GM21737 (cell line): ENCODE measurements around the gene SAMSN1.
A peak's percentile ranks its signal among the peaks of the same experiment; 100 is the strongest.
"Not testable (repeated sequence)": the region's sequence is repeated elsewhere in the genome, so short reads cannot be mapped to it uniquely, and the experiment has no call there.

Source experiments
- ATAC-seq: cut with Tn5 transposase; IDR thresholded peaks from one replicate; pipeline ENCODE4 v1.9.1; 2021; ENCODE audit warnings: mild to moderate bottlenecking, moderate library complexity; ENCODE audit not compliant: unreplicated experiment

SAMSN1 gene

DNA sequence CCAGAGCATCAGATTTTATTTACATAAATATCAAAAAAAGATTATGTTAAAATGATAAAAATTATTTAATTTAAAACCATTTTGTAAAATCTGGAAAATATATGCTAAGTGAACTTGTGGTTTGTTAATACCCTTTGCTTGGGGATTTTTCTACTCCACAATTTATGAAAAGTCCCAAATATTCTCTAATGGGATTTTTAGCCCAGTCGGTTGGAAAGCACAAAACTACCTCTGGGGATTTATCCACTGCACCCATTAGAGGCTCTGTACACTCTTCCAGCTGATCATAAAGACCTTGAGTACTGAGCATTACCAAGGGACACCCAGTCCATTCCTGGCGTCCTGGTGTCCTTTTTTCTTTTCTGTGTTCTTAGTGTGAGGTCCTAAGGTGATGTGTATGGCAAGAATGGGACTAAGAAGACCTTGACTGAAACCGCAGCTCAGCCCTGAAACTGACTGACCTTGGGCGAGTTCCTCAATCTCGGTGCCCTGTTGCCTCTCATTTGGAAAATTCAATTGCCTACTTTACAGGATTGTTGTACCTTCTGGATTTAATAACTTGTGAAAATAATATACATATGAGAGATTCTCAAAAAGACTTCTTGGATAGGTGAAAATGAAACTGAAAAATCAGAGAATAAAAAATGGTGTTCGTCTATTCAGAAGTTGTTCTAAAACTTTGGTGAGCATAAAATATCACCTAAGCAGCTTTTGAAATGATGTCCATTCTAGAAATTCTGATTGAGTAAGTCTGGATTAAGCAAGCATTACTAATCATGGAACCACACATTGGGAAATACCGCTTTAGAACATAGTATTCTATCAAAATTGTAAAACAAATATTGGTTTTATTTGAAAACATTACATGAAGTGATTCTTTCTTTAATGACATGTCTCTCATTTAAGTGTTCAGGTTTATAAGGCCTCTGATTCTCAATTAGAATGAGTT lies 21.5 kb upstream of the SAMSN1 start:
- no peak for ATAC-seq

DNA sequence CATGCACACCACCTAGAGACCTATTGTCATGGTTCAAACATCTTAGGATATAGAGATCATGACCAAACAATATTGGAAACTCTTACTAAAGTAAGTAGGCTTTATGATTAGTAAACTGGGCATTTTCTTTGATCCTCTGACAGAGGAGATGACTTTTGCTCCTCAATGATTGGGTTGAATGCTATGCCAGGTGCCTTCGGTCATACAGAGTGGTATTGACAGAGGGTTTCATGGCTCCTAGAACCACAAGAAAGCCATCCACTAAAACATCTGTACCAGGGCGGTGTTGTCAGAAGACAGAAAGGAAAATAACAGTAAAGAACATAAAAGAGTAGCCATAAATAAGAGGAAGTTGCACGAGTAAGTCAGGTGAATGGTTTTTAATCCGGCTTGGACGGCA lies 20.8 kb upstream of the SAMSN1 start:
- no peak for ATAC-seq

DNA sequence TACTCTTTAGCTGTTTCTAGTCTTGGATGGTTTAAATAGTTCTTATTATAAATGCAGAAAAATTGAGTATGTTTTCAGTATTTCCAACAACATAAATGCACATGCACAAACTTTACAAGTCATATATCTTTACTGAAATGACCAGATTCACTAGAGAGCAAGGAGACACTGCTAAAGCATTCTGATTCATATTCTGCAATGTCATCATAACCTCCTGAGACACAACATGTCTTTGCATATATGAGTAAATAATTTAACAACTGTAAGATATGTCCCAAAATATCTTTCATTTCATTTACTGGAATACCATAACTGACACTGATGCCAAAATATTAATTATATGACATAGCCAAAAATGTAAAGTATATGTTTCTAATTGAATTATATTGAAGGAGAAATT lies 16.8 kb upstream of the SAMSN1 start:
- no peak for ATAC-seq

DNA sequence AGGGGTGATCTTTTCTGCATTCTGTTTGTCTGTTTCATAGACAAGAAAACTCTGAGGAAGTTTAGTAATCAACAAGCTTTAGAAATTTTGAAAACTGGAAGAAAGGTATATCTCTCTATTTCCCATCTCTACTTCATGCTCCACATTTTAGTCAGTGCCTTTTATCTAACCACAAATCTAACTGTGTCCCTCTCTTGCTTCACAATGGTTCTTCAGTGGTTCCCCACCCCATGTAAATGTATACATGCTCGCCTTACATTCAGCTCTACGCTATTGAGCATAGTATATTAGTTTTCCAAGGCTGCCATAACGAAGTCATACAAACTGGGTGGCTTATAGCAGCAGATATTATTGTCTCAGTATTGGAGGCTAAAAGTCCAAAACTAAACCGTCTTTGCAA lies 14.4 kb upstream of the SAMSN1 start:
- no peak for ATAC-seq

DNA sequence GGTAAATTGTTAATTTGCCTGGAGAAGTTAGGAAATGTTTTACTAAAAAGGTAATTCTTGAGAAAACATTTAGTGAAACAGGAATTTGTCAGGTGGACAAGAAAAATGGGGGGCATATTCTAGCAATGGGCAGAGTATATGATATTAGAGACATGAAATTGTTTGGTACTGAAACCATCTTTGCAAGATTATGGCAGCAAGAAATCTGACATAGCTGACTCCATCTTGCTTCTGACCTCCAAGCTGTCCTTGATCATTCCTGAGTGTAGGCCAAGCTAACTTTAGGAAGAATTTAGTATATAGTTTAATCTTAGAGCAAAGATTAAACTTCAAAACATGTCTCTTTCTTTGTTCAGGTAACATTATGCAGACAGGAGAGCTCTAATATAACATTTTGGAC lies 14.0 kb upstream of the SAMSN1 start:
- ATAC-seq = no peak

DNA sequence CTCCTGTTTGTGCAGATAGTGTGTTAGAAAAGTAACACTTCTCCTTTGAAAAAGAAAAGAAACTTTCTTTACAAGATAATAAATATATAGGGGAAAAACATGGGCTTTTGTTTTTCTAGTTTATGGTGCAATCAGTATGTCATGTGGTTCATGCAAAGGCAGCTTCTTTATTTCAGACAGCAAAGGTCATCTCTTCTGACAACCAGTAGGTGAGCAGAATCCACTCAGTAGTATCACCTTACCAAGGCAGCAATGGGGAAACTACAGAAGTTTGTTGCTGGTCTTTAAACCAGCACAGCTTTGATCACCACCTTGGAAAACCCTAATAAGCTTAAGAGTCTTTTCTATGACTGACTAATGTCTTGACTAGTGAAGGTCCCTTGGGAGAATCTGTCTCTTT lies 13.0 kb upstream of the SAMSN1 start:
- ATAC-seq = no peak

DNA sequence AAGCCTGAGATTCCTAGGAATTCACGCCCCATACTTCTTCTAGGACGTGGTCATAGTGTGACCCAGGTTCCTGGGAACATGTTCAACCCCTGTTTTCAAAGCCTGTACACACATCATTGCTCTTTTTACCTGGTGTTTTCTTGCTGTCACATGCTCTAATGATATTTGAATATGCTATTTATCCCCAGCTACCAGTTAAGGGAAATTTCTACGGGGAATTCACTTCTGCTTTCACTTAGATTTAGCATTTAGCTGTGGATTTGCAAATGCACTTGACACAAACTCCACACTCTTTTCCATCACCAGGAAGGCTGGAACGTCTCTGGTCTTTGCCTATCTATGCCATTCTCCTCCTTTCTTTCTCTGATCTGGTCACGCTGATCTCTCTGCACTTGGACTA lies 11.3 kb upstream of the SAMSN1 start:
- no peak for ATAC-seq

DNA sequence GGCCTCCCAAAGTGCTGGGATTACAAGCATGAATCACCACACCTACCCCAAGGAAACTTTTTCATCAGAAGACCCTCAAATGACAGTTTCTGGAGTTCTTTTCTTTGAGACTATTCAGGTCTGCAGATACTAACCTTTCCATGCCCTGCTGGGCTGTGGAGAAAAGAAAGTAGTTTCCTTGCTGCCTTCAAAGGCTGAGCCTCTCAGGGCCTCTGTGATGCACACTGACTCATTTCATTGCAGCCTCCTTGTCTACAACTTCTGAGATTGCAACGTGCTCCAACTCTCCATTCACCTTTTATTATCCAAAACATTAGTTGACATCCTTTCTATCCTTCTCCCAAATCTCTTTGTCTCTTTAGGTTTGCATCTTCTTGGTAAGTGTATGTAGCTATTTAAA lies 8.8 kb upstream of the SAMSN1 start:
- no peak for ATAC-seq

DNA sequence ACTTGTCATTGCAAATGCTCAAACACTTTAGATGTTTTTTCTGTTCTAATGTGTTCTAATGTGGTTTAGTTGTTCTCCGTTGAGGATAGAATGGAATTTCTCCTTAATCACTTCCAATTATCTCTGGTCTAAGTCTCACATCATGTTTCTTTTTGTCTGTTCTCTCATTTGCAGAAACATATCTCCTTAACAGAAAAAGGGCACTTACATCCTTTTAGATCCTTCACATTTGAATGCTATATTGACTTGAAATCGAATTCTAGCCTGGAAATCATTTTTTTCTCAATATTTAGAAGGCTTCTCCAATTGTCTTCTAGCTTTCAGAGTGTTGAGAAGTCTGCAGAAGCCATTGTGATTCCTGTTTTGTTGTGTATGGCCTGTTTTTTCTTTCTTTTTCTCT lies 7.3 kb upstream of the SAMSN1 start:
- no peak for ATAC-seq

DNA sequence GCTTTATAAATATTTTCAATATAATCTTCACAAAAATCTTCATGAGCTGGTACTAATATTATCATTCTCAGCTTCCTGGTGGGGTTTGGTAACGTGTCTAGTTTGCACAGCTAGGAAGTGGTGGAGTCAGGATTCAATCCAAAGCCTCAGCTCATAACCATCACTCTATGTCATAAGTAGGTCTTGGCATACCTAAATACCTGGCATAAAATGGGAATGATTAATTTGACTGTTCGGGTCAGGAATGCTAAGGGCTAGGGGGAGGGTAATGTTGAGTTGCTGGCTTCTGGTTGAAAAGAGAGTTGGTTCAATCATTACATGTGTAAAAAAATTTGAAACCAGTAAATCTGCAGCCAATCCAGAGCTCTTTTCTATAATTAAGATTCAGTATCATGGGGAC lies 5.6 kb upstream of the SAMSN1 start:
- ATAC-seq = no peak

DNA sequence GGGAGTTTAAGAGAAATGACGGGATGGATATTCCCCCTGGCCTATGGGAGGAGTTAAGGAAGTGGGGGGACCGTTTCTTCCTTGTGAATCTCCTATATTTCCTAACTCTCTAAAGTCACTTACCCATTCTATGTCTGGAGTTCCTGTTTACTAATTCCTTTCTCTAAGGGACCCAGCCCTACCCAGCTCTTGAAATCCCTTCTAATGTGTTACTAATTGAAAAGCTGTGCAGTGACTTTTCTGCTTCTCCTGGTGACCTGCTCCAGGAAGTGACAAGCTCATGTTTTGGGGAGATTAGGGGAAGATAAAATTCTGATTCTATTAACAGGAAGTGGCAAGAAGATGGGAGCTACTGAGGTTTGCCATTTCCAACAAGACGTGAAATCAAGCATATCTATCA lies 4.0 kb upstream of the SAMSN1 start:
- no peak for ATAC-seq

DNA sequence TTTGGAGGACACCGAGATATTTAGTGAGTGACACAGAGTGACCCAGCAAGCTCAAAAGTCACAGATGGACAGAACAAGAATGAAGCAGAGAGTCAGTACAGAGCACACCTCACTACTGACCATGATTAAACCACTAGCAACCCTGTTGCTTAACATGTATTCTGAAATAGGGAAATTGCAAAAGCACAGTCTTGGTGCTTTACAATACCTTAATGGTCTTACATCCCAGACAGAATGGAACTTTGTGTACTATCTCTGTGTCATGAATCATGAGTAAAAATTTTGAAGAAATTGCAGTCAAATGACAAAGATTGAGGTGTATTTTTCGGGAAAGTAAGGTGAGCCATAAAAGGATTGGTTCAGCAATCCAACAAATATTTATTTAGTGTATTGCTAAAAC lies 2.7 kb upstream of the SAMSN1 start:
- no peak for ATAC-seq

DNA sequence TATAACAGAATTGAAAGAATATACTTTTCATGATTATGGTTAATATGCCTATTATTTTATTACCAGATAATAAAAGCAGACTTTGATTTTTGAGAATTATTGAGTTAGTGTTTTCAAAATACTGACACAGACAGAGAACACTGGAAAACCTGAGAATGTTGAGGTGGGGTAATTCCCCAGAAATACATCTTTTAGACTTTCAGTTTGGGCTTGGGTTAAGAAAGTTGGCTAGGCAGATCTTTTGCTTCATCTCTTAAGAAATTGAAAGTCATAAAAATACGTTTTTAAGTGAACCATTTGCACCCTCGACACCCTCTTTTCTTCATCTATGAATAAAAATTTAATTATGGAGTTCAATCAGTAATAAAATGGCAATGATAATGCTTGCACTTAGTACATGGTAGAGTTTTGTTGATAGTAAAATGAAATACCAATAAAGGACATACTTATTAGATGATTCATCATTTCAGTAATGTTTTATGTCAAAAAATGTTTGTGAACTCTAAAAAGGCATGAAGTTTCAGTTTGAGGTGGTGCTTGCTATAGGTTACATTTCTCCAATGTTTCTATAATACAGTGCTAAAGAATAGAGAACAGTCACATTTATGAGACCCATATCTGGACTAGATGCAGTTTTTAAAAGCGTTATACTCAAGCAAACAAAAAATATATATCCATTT lies 1.9 kb upstream of the SAMSN1 start:
- no peak for ATAC-seq

DNA sequence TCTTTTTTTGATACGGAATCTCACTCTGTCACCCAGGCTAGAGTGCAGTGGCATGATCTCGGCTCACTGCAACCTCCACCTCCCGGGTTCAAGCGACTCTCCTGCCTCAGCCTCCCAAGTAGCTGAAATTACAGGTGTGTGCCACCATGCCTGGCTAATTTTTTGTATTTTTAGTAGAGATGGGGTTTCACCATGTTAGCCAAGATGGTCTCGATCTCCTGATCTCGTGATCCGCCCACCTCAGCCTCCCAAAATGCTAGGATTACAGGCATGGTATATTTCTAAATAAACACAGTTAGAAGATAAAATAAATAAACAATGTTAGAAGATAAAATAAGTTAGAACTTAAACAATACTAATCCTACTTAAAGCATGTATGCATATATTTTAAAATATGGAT lies 604 bp upstream of the SAMSN1 start:
- ATAC-seq = not testable (repeated sequence)

DNA sequence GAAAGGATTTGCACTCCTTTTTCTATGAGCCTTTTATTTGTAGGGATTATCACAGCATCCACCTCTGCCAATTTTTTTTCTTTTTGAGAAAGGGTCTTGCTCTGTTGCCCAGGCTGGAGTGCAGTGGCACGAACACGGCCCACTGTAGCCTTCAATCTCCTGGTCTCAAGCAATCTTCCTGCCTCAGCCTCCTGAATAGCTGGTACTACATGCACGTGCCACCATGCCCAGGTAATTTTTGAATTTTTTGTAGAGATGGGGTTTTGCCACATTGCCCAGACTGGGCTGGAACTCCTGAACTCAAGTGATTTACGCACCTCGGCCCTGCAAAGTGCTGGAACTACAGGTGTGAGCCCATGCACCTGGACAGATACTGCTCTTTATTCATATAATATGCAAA lies 2.1 kb downstream of the SAMSN1 start:
- ATAC-seq = no peak

DNA sequence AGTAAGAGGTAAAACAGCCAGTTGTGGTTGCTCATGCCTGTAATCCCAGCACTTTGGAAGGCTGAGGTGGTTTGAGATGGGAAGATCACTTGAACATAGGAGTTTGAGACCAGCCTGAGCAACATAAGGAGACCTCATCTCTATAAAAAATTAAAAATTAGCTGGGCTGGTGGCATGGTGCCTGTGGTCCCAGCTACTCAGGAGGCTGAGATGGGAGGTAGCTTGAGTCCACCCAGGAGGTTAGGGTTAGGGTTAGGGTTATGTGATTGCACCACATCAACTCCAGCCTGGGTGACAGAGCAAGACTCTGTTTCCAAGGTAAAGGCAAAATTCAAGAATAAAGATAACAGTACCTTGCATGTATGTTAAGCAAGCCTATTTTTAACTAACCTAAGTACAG lies 3.5 kb downstream of the SAMSN1 start:
- no peak for ATAC-seq

DNA sequence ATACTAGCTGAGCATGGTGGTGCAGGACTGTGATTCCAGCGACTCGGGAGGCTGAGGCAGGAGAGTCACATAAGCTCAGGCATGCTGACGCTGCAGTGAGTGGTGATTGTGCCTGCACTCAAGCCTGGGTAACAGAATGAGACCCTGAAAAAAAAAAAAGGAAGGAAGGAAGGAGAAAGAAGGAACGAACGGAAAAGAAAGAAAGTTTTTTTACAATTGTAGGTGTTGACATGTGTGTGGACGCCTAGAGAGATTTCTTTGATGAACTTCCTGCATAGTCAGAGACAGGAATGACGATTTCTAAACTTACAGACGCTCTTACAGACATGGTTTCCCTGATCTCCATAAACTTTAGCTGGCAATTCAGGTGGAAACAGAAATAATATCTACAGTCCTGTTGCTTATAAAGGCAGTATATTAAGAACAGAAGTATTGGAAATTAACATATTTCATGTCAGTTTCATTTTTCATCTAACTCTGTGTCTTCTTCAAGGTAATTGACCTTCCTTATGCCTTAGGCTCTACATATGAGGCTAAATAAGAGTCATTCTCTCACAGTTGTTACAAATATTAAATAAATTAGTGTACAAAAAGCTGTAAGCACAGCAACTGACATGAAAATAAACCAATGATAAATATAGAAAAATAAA lies 4.1 kb downstream of the SAMSN1 start:
- no peak for ATAC-seq

DNA sequence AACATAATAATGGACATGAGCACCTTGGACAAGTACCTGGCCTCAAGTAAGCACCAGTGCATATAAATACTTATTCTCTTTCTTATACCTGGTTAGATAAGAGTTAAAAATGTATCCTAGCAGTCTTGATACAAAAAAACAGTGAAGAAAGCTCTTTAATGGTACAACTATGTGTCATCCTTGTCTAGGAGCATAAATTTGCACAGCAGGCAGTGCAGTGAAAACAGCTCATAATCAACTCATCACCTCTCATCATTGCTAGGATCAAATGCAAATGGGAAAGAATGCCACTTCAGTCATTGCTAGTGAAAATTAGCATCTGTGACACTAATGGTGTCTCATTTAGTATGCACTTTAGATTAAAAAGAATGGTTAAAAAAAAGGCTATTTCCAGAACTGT lies 7.6 kb downstream of the SAMSN1 start:
- no peak for ATAC-seq

DNA sequence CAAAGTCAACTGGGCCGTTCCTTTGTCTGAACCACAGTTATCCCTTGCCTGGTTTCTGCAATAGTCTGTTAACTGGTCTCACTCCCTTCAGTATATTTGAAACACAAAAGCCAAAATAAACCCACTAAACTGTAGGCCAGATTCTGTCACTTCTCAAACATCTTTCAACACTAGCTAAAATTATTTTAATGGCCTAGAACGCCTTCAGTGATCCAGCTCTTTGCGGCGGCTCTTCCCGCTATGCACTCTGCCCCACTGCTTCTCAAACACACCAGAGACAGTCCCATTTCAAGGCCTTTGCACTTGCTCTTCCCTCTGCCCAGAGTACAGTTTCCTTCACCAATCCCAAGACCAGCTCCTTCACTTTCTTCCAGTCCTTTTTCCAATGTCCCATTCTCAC lies 9.2 kb downstream of the SAMSN1 start:
- no peak for ATAC-seq

DNA sequence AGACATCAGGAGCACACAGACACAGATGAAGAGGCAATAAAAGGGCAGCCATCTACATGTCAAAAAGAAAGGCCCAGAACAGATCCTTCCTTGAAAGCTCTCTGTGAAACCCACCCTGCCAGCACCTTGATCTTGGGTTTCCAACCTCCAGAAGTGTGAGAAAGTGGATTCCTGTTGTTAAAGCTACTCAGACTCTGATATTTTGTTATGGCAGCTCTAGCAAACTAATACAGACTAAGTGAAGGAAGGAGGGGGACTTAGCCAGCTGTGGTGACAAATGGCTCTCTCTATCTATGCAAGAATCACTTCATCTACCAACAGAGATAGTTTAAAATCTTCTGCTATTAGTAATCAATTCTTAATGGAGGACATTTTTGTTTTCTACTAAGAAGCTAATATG lies 10.4 kb downstream of the SAMSN1 start:
- no peak for ATAC-seq

DNA sequence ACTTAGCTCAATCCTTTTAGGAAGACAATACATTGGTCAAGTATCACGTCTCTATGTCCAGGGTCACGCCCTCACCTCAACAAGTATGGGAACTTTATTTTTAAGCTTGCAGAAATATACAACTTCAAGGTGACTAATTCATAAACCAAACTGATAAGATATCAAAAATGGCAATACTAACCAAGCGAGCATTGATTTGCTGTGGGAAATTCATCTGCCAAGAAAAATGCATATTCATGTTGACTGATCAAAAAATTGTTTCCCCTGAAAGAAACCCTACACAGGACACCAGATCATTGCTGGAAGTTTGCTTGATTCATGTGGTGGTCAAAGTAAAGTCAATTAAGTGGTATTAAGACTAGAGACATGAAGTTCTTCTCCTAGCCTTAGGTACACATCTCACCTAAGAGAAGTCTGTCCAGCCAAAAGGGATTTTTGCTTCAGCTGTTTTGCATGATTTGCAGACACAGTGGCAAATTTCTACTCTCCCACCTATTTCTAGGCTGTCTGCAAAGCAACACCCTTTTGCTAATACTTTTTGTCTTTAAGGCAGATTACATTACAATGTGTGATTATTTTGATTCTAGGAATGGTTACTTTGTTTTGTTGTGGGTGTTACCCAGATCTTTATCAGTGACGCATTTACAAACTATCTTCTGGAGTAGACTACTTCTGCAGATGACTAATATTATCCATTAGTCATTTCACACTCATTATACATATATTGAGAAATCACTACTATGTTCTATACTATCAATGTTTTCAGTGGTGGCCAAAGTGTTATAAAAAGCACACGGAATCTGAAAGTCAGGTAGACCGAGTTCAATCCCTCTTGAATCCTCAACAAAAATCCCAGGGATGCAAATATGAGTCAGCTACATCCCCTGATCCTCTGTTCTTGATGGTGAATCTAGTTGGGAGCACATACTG lies 12.4 kb downstream of the SAMSN1 start:
- peak; percentile 59 for ATAC-seq
